Neural progenitor cell (in vitro differentiated cells): Measurements from ENCODE around the gene VSX2. TPM values are rescaled to one million over a fixed set of nuclear protein-coding genes. Genes with fewer than 3 reads are reported as not detected.

Experiments used
- DNase-seq: peaks from one replicate; pipeline ENCODE4 v3.0.0-alpha.2; 2016; ENCODE audit warnings: low spot score
- H2AFZ ChIP-seq: fragments of 200-600 bp; sonication (generic); replicated peaks from 2 replicates; pipeline ENCODE4 v1.6.1; 2016; ENCODE audit warnings: antibody characterized with exemption
- H3F3A ChIP-seq: fragments of 200-600 bp; sonication (generic); 2 replicates; pipeline ENCODE4 v1.6.1; 2016; ENCODE audit warnings: antibody characterized with exemption, low read depth
- H3K27ac ChIP-seq: fragments of 200-600 bp; sonication (generic); 2 replicates; pipeline ENCODE4 v1.5.1; 2016; ENCODE audit warnings: mild to moderate bottlenecking
- H3K27me3 ChIP-seq: fragments of 200-600 bp; sonication (generic); 2 replicates; pipeline ENCODE4 v1.6.1; 2016; ENCODE audit warnings: mild to moderate bottlenecking, moderate library complexity
- H3K36me3 ChIP-seq: fragments of 200-600 bp; sonication (generic); 2 replicates; pipeline ENCODE4 v1.5.1; 2016
- H3K4me1 ChIP-seq: fragments of 200-600 bp; sonication (generic); 2 replicates; pipeline ENCODE4 v1.6.1; 2016; ENCODE audit warnings: mixed run types
- H3K4me2 ChIP-seq: fragments of 200-600 bp; sonication (generic); 2 replicates; pipeline ENCODE4 v1.6.1; 2016
- H3K4me3 ChIP-seq: fragments of 200-600 bp; sonication (generic); 2 replicates; pipeline ENCODE4 v1.5.1; 2016
- H3K79me2 ChIP-seq: fragments of 200-600 bp; sonication (generic); 2 replicates; pipeline ENCODE4 v1.6.1; 2016; ENCODE audit warnings: low read depth
- H3K9ac ChIP-seq: fragments of 200-600 bp; sonication (generic); 2 replicates; pipeline ENCODE4 v1.6.1; 2016
- H3K9me3 ChIP-seq: fragments of 200-600 bp; sonication (generic); 2 replicates; pipeline ENCODE4 v1.5.1; 2016; ENCODE audit warnings: low read depth
- H4K20me1 ChIP-seq: fragments of 200-600 bp; sonication (generic); 2 replicates; pipeline ENCODE4 v1.6.1; 2016; ENCODE audit warnings: low read depth
- H3K27ac Mint-ChIP-seq: 3 replicates; pipeline ENCODE4 v1.8.0; 2021; ENCODE audit warnings: mixed read lengths
- H3K27me3 Mint-ChIP-seq: 2 replicates; pipeline ENCODE4 v1.8.0; 2022; ENCODE audit warnings: low read depth, mild to moderate bottlenecking, inconsistent platforms, moderate library complexity, mixed read lengths; ENCODE audit not compliant: insufficient read depth
- H3K36me3 Mint-ChIP-seq: 3 replicates; pipeline ENCODE4 v1.8.0; 2021; ENCODE audit warnings: mixed read lengths
- H3K4me1 Mint-ChIP-seq: 3 replicates; pipeline ENCODE4 v1.8.0; 2021; ENCODE audit warnings: mixed read lengths
- H3K4me3 Mint-ChIP-seq: 3 replicates; pipeline ENCODE4 v1.8.0; 2021; ENCODE audit warnings: mild to moderate bottlenecking, moderate library complexity, mixed read lengths
- H3K9me3 Mint-ChIP-seq: 3 replicates; pipeline ENCODE4 v1.8.0; 2020; ENCODE audit warnings: mixed read lengths
- CTCF ChIP-seq: fragments of 200-600 bp; sonication (generic); IDR thresholded peaks from 2 replicates; pipeline ENCODE4 v1.5.1; 2017; ENCODE audit warnings: antibody characterized with exemption, mild to moderate bottlenecking
- EZH2 ChIP-seq: fragments of 200-600 bp; sonication (generic); IDR thresholded peaks from 2 replicates; pipeline ENCODE4 v1.6.1; 2017; ENCODE audit warnings: antibody characterized with exemption, mild to moderate bottlenecking, moderate library complexity
- EZH2phosphoT487 ChIP-seq: fragments of 200-600 bp; sonication (generic); IDR thresholded peaks from 2 replicates; pipeline ENCODE4 v1.6.1; 2017; ENCODE audit warnings: antibody characterized with exemption
- total RNA-seq: library from RNA; depleted of rRNA; stranded (reverse); fragments of >200 nt; gene quantifications from 2 replicates; pipeline ENCODE4 v1.2.3, GENCODE V29; 2015; ENCODE audit warnings: low replicate concordance

VSX2 gene
- total RNA-seq, 1 donor from 2014 or later: 0.51 TPM

DNA sequence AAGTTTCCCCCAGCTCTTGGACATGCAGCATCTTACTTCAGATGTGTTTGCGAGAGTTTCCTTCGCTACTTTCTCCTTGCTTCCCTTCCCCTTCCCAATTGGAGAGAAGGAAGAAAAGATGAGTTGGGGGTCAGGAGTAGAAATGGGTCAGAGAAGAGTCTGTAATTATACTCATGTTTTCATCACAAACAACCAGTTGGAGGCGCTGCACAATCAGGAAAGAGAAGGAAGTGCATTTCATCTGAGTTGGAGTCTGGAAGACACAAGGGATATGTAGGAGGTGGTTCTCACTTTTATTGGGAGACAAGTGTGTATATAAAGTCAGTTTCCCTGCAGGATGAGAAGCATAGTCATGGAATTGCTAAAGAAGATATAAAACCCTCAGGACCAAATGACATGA is 31.3 kb upstream of the VSX2 start:
- DNase-seq: peak; percentile 79
- no peak overlapping the region for H3K27ac Mint-ChIP-seq
- H3K27me3 Mint-ChIP-seq: no peaks in the 10 kb centered on the region
- H3K4me1 Mint-ChIP-seq: peaks cover 21% of the 10 kb centered on the region
- Histone ChIP-seq H4K20me1 (no peaks in the 10 kb centered on the region), H3K9ac (no peak overlapping the region), H3K4me2 (no peak overlapping the region), H3K9me3 (no peaks in the 10 kb centered on the region), H3K27me3 (no peaks in the 10 kb centered on the region), H3K36me3 (no peaks in the 10 kb centered on the region), H2AFZ (no peak overlapping the region), H3K4me1 (peaks cover 30% of the 10 kb centered on the region), H3K79me2 (no peaks in the 10 kb centered on the region), H3F3A (peaks cover 38% of the 10 kb centered on the region), H3K4me3 (no peak overlapping the region), H3K27ac (no peak overlapping the region)
- H3K4me3 Mint-ChIP-seq: no peak overlapping the region
- H3K36me3 Mint-ChIP-seq: no peaks in the 10 kb centered on the region
- no peaks in the 10 kb centered on the region for H3K9me3 Mint-ChIP-seq
- TF ChIP-seq CTCF (peak; percentile 73), EZH2 (no peak)

DNA sequence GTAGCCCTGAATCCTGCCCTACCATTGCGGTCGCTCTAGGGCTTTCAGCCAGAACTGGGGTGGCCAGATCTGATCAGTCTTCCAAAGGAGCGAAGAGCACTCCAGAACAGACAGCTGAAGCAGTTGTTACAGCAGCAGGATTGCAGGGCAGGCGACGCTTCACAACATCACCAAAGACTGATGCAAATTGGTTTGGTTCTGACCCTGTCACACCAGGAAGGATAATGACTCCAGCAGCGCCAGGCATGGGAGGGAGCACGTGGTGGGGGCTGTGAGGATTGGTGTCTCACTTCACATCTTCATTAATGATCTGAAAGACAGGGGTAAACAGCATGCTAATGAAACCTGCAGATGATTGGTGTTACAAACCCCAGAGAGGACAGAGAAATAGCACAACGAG is 30.6 kb upstream of the VSX2 start:
- Histone ChIP-seq H3K27me3 (no peaks in the 10 kb centered on the region), H3K27ac (no peak overlapping the region), H3K9ac (no peak overlapping the region), H4K20me1 (no peaks in the 10 kb centered on the region), H2AFZ (no peak overlapping the region), H3K4me3 (no peak overlapping the region), H3F3A (peaks cover 35% of the 10 kb centered on the region), H3K36me3 (no peaks in the 10 kb centered on the region), H3K79me2 (no peaks in the 10 kb centered on the region), H3K4me2 (no peak overlapping the region), H3K9me3 (no peaks in the 10 kb centered on the region), H3K4me1 (peaks cover 25% of the 10 kb centered on the region)
- TF ChIP-seq EZH2: no peak
- no peak for TF ChIP-seq EZH2phosphoT487
- no peak for TF ChIP-seq CTCF
- no peaks in the 10 kb centered on the region for H3K9me3 Mint-ChIP-seq
- H3K4me3 Mint-ChIP-seq: no peak overlapping the region
- DNase-seq: no peak
- no peak overlapping the region for H3K27ac Mint-ChIP-seq
- H3K4me1 Mint-ChIP-seq: peaks cover 14% of the 10 kb centered on the region
- H3K36me3 Mint-ChIP-seq: no peaks in the 10 kb centered on the region
- no peaks in the 10 kb centered on the region for H3K27me3 Mint-ChIP-seq

GRCh38 chr14:74211945-74212580 is 27.2 kb upstream of the VSX2 start:
- H3K9me3 Mint-ChIP-seq: no peaks in the 10 kb centered on the region
- no peak for DNase-seq
- Histone ChIP-seq H3K4me3 (no peak overlapping the region), H3K79me2 (no peaks in the 10 kb centered on the region), H3K4me2 (no peak overlapping the region), H3K9ac (no peak overlapping the region), H3K27ac (no peak overlapping the region), H3F3A (peaks cover 23% of the 10 kb centered on the region), H3K4me1 (peaks cover 13% of the 10 kb centered on the region), H3K36me3 (no peaks in the 10 kb centered on the region), H3K27me3 (peaks cover 10% of the 10 kb centered on the region), H4K20me1 (no peaks in the 10 kb centered on the region), H2AFZ (no peak overlapping the region), H3K9me3 (no peaks in the 10 kb centered on the region)
- H3K27me3 Mint-ChIP-seq: no peaks in the 10 kb centered on the region
- TF ChIP-seq EZH2 (no peak), CTCF (no peak), EZH2phosphoT487 (no peak)
- H3K4me3 Mint-ChIP-seq: no peak overlapping the region
- H3K36me3 Mint-ChIP-seq: no peaks in the 10 kb centered on the region
- H3K4me1 Mint-ChIP-seq: peaks cover 4% of the 10 kb centered on the region
- no peak overlapping the region for H3K27ac Mint-ChIP-seq
